ENCODE results near the gene CLMP.
A peak's percentile ranks its signal among the peaks of the same experiment; 100 is the strongest.

CLMP gene

DNA sequence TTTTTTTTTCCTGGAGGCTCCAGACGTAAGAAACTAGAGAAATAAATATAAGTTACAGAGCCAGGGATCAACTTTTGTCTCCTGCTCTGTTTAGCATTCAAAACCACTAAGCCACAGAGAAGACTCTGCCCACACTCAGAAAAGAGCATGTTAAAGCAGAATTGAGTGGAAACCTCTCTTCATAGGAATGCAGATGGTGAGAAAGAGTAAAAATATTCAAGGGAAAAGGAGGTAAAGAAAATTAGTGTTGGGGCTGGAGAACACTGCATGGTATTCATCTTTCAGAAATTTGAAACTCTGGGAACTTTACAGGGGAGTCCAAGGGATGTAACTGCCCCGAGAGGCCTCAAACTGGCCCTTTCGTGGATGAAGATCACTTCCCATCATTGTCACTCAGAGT lies 65.1 kb downstream of the CLMP start:
- peak; percentile 74 for DNase-seq (ENCODE audit: low read depth)
- H3K27me3 ChIP-seq (replicated peaks; ENCODE audit: control insufficient read depth, insufficient read depth, low read length): no peaks in the 10 kb centered on the region
- peaks cover 12% of the 10 kb centered on the region for H3K36me3 ChIP-seq (ENCODE audit: control insufficient read depth, insufficient read depth, low read length, severe bottlenecking)
- H3K9me3 ChIP-seq (ENCODE audit: control insufficient read depth, low read length): no peaks in the 10 kb centered on the region
- peak overlapping the region; percentile 8 for H3K4me3 ChIP-seq (ENCODE audit: low read length)
- peak overlapping the region; percentile 77 for H3K9ac ChIP-seq (ENCODE audit: low read length)
- H3K4me1 ChIP-seq (ENCODE audit: control insufficient read depth, insufficient read depth, low read length): peaks cover 47% of the 10 kb centered on the region

GRCh38 chr11:123125169-123125568 lies 69.9 kb downstream of the CLMP start:
- no peaks in the 10 kb centered on the region for H3K9me3 ChIP-seq (ENCODE audit: control insufficient read depth, low read length)
- no peak for DNase-seq (ENCODE audit: low read depth)
- H3K36me3 ChIP-seq (ENCODE audit: control insufficient read depth, insufficient read depth, low read length, severe bottlenecking): peaks cover 12% of the 10 kb centered on the region
- no peak overlapping the region for H3K4me3 ChIP-seq (ENCODE audit: low read length)
- H3K9ac ChIP-seq (ENCODE audit: low read length): no peak overlapping the region
- H3K4me1 ChIP-seq (ENCODE audit: control insufficient read depth, insufficient read depth, low read length): peaks cover 32% of the 10 kb centered on the region
- H3K27me3 ChIP-seq (replicated peaks; ENCODE audit: control insufficient read depth, insufficient read depth, low read length): no peaks in the 10 kb centered on the region

GRCh38 chr11:123122852-123123251 lies 72.2 kb downstream of the CLMP start:
- no peak for DNase-seq (ENCODE audit: low read depth)
- H3K36me3 ChIP-seq (ENCODE audit: control insufficient read depth, insufficient read depth, low read length, severe bottlenecking): peaks cover 3% of the 10 kb centered on the region
- H3K4me1 ChIP-seq (ENCODE audit: control insufficient read depth, insufficient read depth, low read length): peaks cover 35% of the 10 kb centered on the region
- peak overlapping the region; percentile 64 for H3K4me3 ChIP-seq (ENCODE audit: low read length)
- H3K27me3 ChIP-seq (replicated peaks; ENCODE audit: control insufficient read depth, insufficient read depth, low read length): no peaks in the 10 kb centered on the region
- H3K9ac ChIP-seq (ENCODE audit: low read length): peak overlapping the region; percentile 84
- no peaks in the 10 kb centered on the region for H3K9me3 ChIP-seq (ENCODE audit: control insufficient read depth, low read length)

GRCh38 chr11:123122341-123122740 lies 72.7 kb downstream of the CLMP start:
- Histone ChIP-seq H3K36me3 (ENCODE audit: control insufficient read depth, insufficient read depth, low read length, severe bottlenecking) (peaks cover 5% of the 10 kb centered on the region), H3K9me3 (ENCODE audit: control insufficient read depth, low read length) (no peaks in the 10 kb centered on the region), H3K4me1 (ENCODE audit: control insufficient read depth, insufficient read depth, low read length) (peaks cover 37% of the 10 kb centered on the region), H3K4me3 (ENCODE audit: low read length) (peak overlapping the region; percentile 64), H3K9ac (ENCODE audit: low read length) (peak overlapping the region; percentile 84), H3K27me3 (replicated peaks; ENCODE audit: control insufficient read depth, insufficient read depth, low read length) (no peaks in the 10 kb centered on the region)
- peak; percentile 81 for DNase-seq (ENCODE audit: low read depth)

- H3K9ac ChIP-seq (ENCODE audit: low read length): no peak overlapping the region
- H3K4me3 ChIP-seq (ENCODE audit: low read length): no peak overlapping the region
- H3K9me3 ChIP-seq (ENCODE audit: control insufficient read depth, low read length): no peaks in the 10 kb centered on the region
- no peaks in the 10 kb centered on the region for H3K27me3 ChIP-seq (replicated peaks; ENCODE audit: control insufficient read depth, insufficient read depth, low read length)
- H3K4me1 ChIP-seq (ENCODE audit: control insufficient read depth, insufficient read depth, low read length): peaks cover 28% of the 10 kb centered on the region
- peak; percentile 34 for DNase-seq (ENCODE audit: low read depth)
- H3K36me3 ChIP-seq (ENCODE audit: control insufficient read depth, insufficient read depth, low read length, severe bottlenecking): peaks cover 19% of the 10 kb centered on the region
Measured at GRCh38 chr11:123116486-123116885, 78.6 kb downstream of the CLMP start.

DNA sequence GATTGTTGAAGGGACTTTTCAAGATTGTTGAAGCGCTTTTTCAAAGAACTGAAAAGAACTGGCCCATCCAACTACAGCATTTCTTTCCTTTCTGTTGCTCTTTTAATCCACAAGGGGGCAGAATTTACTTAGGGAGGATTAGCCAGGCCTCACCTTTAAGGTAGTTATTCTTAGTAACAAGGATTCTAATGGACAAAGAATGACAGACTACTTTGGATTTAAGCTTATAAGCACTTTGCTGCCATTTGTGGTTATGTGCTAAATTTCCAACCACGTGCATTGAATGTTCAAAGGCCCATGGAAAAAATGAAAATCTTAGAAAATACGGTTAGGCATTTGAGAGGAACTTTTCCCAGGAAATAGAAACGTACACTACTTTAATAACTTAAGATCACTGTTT lies 83.6 kb downstream of the CLMP start:
- Histone ChIP-seq H3K4me1 (ENCODE audit: control insufficient read depth, insufficient read depth, low read length) (peaks cover 16% of the 10 kb centered on the region), H3K4me3 (ENCODE audit: low read length) (no peak overlapping the region), H3K27me3 (replicated peaks; ENCODE audit: control insufficient read depth, insufficient read depth, low read length) (no peaks in the 10 kb centered on the region), H3K9me3 (ENCODE audit: control insufficient read depth, low read length) (no peaks in the 10 kb centered on the region), H3K36me3 (ENCODE audit: control insufficient read depth, insufficient read depth, low read length, severe bottlenecking) (peaks cover 18% of the 10 kb centered on the region), H3K9ac (ENCODE audit: low read length) (peak overlapping the region; percentile 55)
- DNase-seq (ENCODE audit: low read depth): peak; percentile 81

DNA sequence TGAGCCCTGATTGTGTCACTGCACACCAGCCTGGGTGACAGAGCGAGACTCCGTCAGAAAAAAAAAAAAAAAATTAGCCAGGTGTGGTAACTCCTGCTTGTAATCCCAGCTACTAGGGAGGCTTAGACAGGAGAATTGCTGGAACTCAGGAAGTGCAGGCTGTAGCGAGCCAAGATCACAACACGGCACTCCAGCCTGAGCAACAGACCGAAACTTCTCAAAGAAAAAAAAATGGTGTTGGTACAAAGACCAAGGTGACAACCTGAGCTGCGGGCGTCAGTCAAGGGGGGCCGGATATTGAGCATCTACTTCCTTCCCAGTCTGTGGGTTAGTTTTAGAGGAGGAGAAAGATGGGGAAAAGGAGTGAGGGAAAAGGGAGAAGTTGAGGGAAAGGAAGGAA lies 84.7 kb downstream of the CLMP start:
- Histone ChIP-seq H3K4me1 (ENCODE audit: control insufficient read depth, insufficient read depth, low read length) (peaks cover 11% of the 10 kb centered on the region), H3K36me3 (ENCODE audit: control insufficient read depth, insufficient read depth, low read length, severe bottlenecking) (peaks cover 11% of the 10 kb centered on the region), H3K9ac (ENCODE audit: low read length) (no peak overlapping the region), H3K9me3 (ENCODE audit: control insufficient read depth, low read length) (no peaks in the 10 kb centered on the region), H3K4me3 (ENCODE audit: low read length) (no peak overlapping the region), H3K27me3 (replicated peaks; ENCODE audit: control insufficient read depth, insufficient read depth, low read length) (no peaks in the 10 kb centered on the region)
- no peak for DNase-seq (ENCODE audit: low read depth)

GRCh38 chr11:123107945-123108495 lies 87.0 kb downstream of the CLMP start:
- H3K4me3 ChIP-seq (ENCODE audit: low read length): no peak overlapping the region
- H3K9ac ChIP-seq (ENCODE audit: low read length): no peak overlapping the region
- H3K4me1 ChIP-seq (ENCODE audit: control insufficient read depth, insufficient read depth, low read length): peaks cover 28% of the 10 kb centered on the region
- no peak for DNase-seq (ENCODE audit: low read depth)
- H3K9me3 ChIP-seq (ENCODE audit: control insufficient read depth, low read length): no peaks in the 10 kb centered on the region
- peaks cover 4% of the 10 kb centered on the region for H3K36me3 ChIP-seq (ENCODE audit: control insufficient read depth, insufficient read depth, low read length, severe bottlenecking)
- no peaks in the 10 kb centered on the region for H3K27me3 ChIP-seq (replicated peaks; ENCODE audit: control insufficient read depth, insufficient read depth, low read length)

- H3K36me3 ChIP-seq (ENCODE audit: control insufficient read depth, insufficient read depth, low read length, severe bottlenecking): no peaks in the 10 kb centered on the region
- H3K9ac ChIP-seq (ENCODE audit: low read length): no peak overlapping the region
- no peaks in the 10 kb centered on the region for H3K9me3 ChIP-seq (ENCODE audit: control insufficient read depth, low read length)
- H3K27me3 ChIP-seq (replicated peaks; ENCODE audit: control insufficient read depth, insufficient read depth, low read length): no peaks in the 10 kb centered on the region
- H3K4me1 ChIP-seq (ENCODE audit: control insufficient read depth, insufficient read depth, low read length): peaks cover 41% of the 10 kb centered on the region
- H3K4me3 ChIP-seq (ENCODE audit: low read length): no peak overlapping the region
- DNase-seq (ENCODE audit: low read depth): no peak
Measured at GRCh38 chr11:123104697-123105096, 90.4 kb downstream of the CLMP start.

GRCh38 chr11:123103326-123103980 lies 91.6 kb downstream of the CLMP start:
- H3K4me3 ChIP-seq (ENCODE audit: low read length): peak overlapping the region; percentile 47
- peaks cover 41% of the 10 kb centered on the region for H3K4me1 ChIP-seq (ENCODE audit: control insufficient read depth, insufficient read depth, low read length)
- H3K36me3 ChIP-seq (ENCODE audit: control insufficient read depth, insufficient read depth, low read length, severe bottlenecking): peaks cover 3% of the 10 kb centered on the region
- peak overlapping the region; percentile 78 for H3K9ac ChIP-seq (ENCODE audit: low read length)
- H3K27me3 ChIP-seq (replicated peaks; ENCODE audit: control insufficient read depth, insufficient read depth, low read length): no peaks in the 10 kb centered on the region
- DNase-seq (ENCODE audit: low read depth): peak; percentile 92
- H3K9me3 ChIP-seq (ENCODE audit: control insufficient read depth, low read length): no peaks in the 10 kb centered on the region

DNA sequence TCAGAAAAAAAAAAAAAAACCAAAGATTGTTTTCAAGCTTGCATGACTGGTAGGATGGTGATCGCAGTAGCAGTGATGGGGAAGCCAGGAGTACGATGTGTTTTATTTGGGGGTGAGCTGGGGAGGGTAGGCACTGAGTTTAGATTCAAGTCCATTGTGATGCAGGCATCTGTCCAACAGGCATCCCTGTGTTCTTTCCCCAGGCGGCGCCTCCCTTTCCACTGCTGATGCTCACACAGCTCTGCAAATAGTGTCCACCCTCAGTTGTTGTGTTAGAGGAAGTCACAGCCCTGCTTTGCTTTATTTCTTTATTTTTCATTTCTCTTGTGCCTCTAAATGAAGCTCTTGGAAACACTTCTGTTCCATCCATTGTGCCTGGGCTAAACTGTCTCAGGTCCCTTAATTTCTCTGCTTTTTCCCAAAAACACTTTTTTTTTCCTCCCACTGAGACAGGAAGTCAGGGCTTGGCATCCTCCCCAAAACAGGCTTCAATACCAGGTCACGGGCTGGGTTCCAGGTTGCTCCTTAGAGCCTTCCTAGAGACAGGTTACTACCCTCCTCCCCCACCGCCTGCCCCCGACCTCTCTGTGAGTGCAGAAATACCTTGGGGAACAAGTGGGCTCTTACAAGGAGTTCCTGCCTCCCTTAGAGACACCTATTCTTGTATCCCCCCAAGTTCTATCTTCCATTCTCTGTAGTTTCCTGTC lies 94.5 kb downstream of the CLMP start:
- peaks cover 41% of the 10 kb centered on the region for H3K4me1 ChIP-seq (ENCODE audit: control insufficient read depth, insufficient read depth, low read length)
- H3K36me3 ChIP-seq (ENCODE audit: control insufficient read depth, insufficient read depth, low read length, severe bottlenecking): peaks cover 28% of the 10 kb centered on the region
- no peaks in the 10 kb centered on the region for H3K27me3 ChIP-seq (replicated peaks; ENCODE audit: control insufficient read depth, insufficient read depth, low read length)
- no peak overlapping the region for H3K4me3 ChIP-seq (ENCODE audit: low read length)
- peak; percentile 8 for DNase-seq (ENCODE audit: low read depth)
- no peaks in the 10 kb centered on the region for H3K9me3 ChIP-seq (ENCODE audit: control insufficient read depth, low read length)
- H3K9ac ChIP-seq (ENCODE audit: low read length): peak overlapping the region; percentile 62
